WTC11 (cell line): ENCODE results near the gene ABHD11. TPM values are rescaled to one million over a fixed set of nuclear protein-coding genes. Genes with fewer than 3 reads are reported as not detected.

Experiments used
- ATAC-seq: fragments of 200-7000 bp; cut with Tn5 transposase; 2 replicates; pipeline ENCODE4 v1.10.0; 2021; ENCODE audit warnings: mild to moderate bottlenecking, moderate library complexity
- CTCF ChIA-PET: fragments of 300-600 bp; sonication (Branson Sonifier 250); formaldehyde crosslinking; loops from one replicate; lab custom pipeline; 2021; ENCODE audit warnings: antibody characterized with exemption; lab: Charles Lee
- POLR2A ChIA-PET: fragments of 350-600 bp; sonication (Branson Sonifier 250); formaldehyde crosslinking; loops from one replicate; lab custom pipeline; 2021; ENCODE audit warnings: antibody characterized with exemption; lab: Charles Lee
- DNase-seq: peaks from one replicate; pipeline ENCODE4 v3.0.0; 2021; ENCODE audit warnings: low spot score
- H3K27ac Mint-ChIP-seq: 2 replicates; pipeline ENCODE4 v1.8.0; 2021; ENCODE audit warnings: mixed read lengths
- H3K27me3 Mint-ChIP-seq: 2 replicates; pipeline ENCODE4 v1.8.0; 2021; ENCODE audit warnings: low read depth, mild to moderate bottlenecking, moderate library complexity, mixed read lengths
- H3K36me3 Mint-ChIP-seq: 2 replicates; pipeline ENCODE4 v1.8.0; 2021; ENCODE audit warnings: mixed read lengths
- H3K4me1 Mint-ChIP-seq: 2 replicates; pipeline ENCODE4 v1.8.0; 2022; ENCODE audit warnings: mixed read lengths
- H3K4me3 Mint-ChIP-seq: 2 replicates; pipeline ENCODE4 v1.8.0; 2021; ENCODE audit warnings: mild to moderate bottlenecking, moderate library complexity, mixed read lengths
- H3K9me3 Mint-ChIP-seq: 2 replicates; pipeline ENCODE4 v1.8.0; 2021; ENCODE audit warnings: mixed read lengths
- AR ChIP-seq: fragments of 250-450 bp; sonication (Bioruptor Pico); IDR thresholded peaks from 2 replicates; pipeline ENCODE4 v1.9.0; 2021; ENCODE audit warnings: mild to moderate bottlenecking
- ATF2 ChIP-seq: sonication (generic); formaldehyde crosslinking; IDR thresholded peaks from 2 replicates; pipeline ENCODE4 v1.8.1; 2022; ENCODE audit warnings: low read depth, missing genetic modification reagents, borderline replicate concordance
- CREB1 ChIP-seq: sonication (generic); formaldehyde crosslinking; IDR thresholded peaks from 2 replicates; pipeline ENCODE4 v1.8.0; 2023; ENCODE audit warnings: mild to moderate bottlenecking, missing genetic modification reagents
- E2F4 ChIP-seq: sonication (generic); formaldehyde crosslinking; IDR thresholded peaks from 2 replicates; pipeline ENCODE4 v1.8.1; 2022; ENCODE audit warnings: low read depth, mild to moderate bottlenecking, moderate library complexity, missing genetic modification reagents, borderline replicate concordance
- E2F5 ChIP-seq: sonication (generic); formaldehyde crosslinking; IDR thresholded peaks from 2 replicates; pipeline ENCODE4 v1.8.1; 2022; ENCODE audit warnings: mild to moderate bottlenecking, moderate library complexity, missing genetic modification reagents
- FOXJ3 ChIP-seq: sonication (generic); formaldehyde crosslinking; IDR thresholded peaks from 2 replicates; pipeline ENCODE4 v1.9.0; 2021; ENCODE audit warnings: missing genetic modification reagents, mild to moderate bottlenecking, borderline replicate concordance
- FOXK1 ChIP-seq: sonication (generic); formaldehyde crosslinking; IDR thresholded peaks from 2 replicates; pipeline ENCODE4 v1.8.0; 2022; ENCODE audit warnings: mild to moderate bottlenecking, moderate library complexity, missing genetic modification reagents
- FOXP1 ChIP-seq: sonication (generic); formaldehyde crosslinking; IDR thresholded peaks from 2 replicates; pipeline ENCODE4 v1.8.0; 2022; ENCODE audit warnings: missing genetic modification reagents, mild to moderate bottlenecking, moderate library complexity, borderline replicate concordance
- HMGA2 ChIP-seq: fragments of 250-450 bp; sonication (Bioruptor Pico); IDR thresholded peaks from 2 replicates; pipeline ENCODE4 v1.4.0; 2021; ENCODE audit warnings: mild to moderate bottlenecking, moderate library complexity
- HMGXB4 ChIP-seq: sonication (generic); formaldehyde crosslinking; IDR thresholded peaks from 2 replicates; pipeline ENCODE4 v1.8.1; 2023; ENCODE audit warnings: mild to moderate bottlenecking, moderate library complexity, missing genetic modification reagents
- IRF2 ChIP-seq: sonication (generic); formaldehyde crosslinking; IDR thresholded peaks from 2 replicates; pipeline ENCODE4 v1.8.0; 2022; ENCODE audit warnings: low read depth, missing genetic modification reagents, borderline replicate concordance
- NR2C2 ChIP-seq: sonication (generic); formaldehyde crosslinking; IDR thresholded peaks from 2 replicates; pipeline ENCODE4 v1.8.0; 2022; ENCODE audit warnings: mild to moderate bottlenecking, missing genetic modification reagents
- PRRX2 ChIP-seq: fragments of 250-450 bp; sonication (Bioruptor Pico); IDR thresholded peaks from 2 replicates; pipeline ENCODE4 v1.8.0; 2021; ENCODE audit warnings: mild to moderate bottlenecking
- SMAD3 ChIP-seq: sonication (generic); formaldehyde crosslinking; IDR thresholded peaks from 2 replicates; pipeline ENCODE4 v1.8.0; 2022; ENCODE audit warnings: missing genetic modification reagents, mild to moderate bottlenecking, borderline replicate concordance
- SP1 ChIP-seq: sonication (generic); formaldehyde crosslinking; conservative IDR thresholded peaks from 2 replicates; pipeline ENCODE4 v1.8.1; 2022; ENCODE audit warnings: missing genetic modification reagents
- STAT6 ChIP-seq: sonication (generic); formaldehyde crosslinking; conservative IDR thresholded peaks from 2 replicates; pipeline ENCODE4 v1.8.1; 2023; ENCODE audit warnings: mild to moderate bottlenecking, low read depth, missing genetic modification reagents, moderate library complexity
- ZNF219 ChIP-seq: sonication (generic); formaldehyde crosslinking; IDR thresholded peaks from 2 replicates; pipeline ENCODE4 v1.8.0; 2023; ENCODE audit warnings: missing genetic modification reagents, mild to moderate bottlenecking, borderline replicate concordance
- total RNA-seq: library from RNA; stranded (reverse); gene quantifications from 3 replicates; pipeline ENCODE4 v1.2.3, GENCODE V29; 2021

ABHD11 gene
- total RNA-seq, 1 experiment from 2014 or later = 23.8 TPM

GRCh38 chr7:73699370-73700068 is 39.1 kb downstream of the ABHD11 start:
- Mint-ChIP-seq H3K4me1 (peaks cover 12% of the 10 kb centered on the region), H3K27me3 (no peaks in the 10 kb centered on the region), H3K4me3 (no peak overlapping the region), H3K36me3 (peaks cover 40% of the 10 kb centered on the region), H3K9me3 (no peaks in the 10 kb centered on the region), H3K27ac (no peak overlapping the region)
- DNase-seq (no peak), ATAC-seq (no peak)
- POLR2A ChIA-PET = no interaction called here
- CTCF ChIA-PET = interaction anchor here (1.3 to 8.0 kb wide), 3 partner anchors 15 to 93 kb away, joined by 5 to 61 read pairs (median 15); no protein-coding TSS in a partner anchor
- TF ChIP-seq HMGXB4 (CRISPR knock-in tag) (no peak), ZNF219 (CRISPR knock-in tag) (no peak), ATF2 (CRISPR knock-in tag) (no peak), CREB1 (no peak), AR (CRISPR knock-in tag) (no peak), STAT6 (CRISPR knock-in tag) (no peak), PRRX2 (CRISPR knock-in tag) (no peak), FOXP1 (no peak), NR2C2 (no peak), HMGA2 (CRISPR knock-in tag) (no peak), E2F5 (no peak), IRF2 (CRISPR knock-in tag) (no peak), SMAD3 (CRISPR knock-in tag) (no peak)

- TF ChIP-seq SP1 (CRISPR knock-in tag) (no peak), E2F4 (CRISPR knock-in tag) (no peak), FOXJ3 (CRISPR knock-in tag) (no peak), FOXK1 (CRISPR knock-in tag) (no peak)
- TF ChIP-seq, all 79 proteins: peak for 0
- Mint-ChIP-seq H3K9me3 (no peaks in the 10 kb centered on the region), H3K36me3 (peaks cover 44% of the 10 kb centered on the region), H3K4me1 (peaks cover 10% of the 10 kb centered on the region), H3K27me3 (no peaks in the 10 kb centered on the region), H3K4me3 (no peak overlapping the region), H3K27ac (peak overlapping the region; percentile 58; the same call in 1 of the 2 replicates)
- ATAC-seq (no peak), DNase-seq (no peak)
- ChIA-PET POLR2A (interaction anchor here (0.7 kb wide), 1 partner anchor 163 kb away, joined by 3 read pairs; no protein-coding TSS in a partner anchor), CTCF (interaction anchor here (8.0 kb wide), 1 partner anchor 92 kb away, joined by 61 read pairs; no protein-coding TSS in a partner anchor)
These were observed 40.2 kb downstream of the ABHD11 start for GRCh38 chr7:73698410-73698809.
